ENCODE data around the gene EXOC6B. TPM values are rescaled to one million over a fixed set of nuclear protein-coding genes. Genes with fewer than 3 reads are reported as not detected.

Gene EXOC6B
- total and polyA plus RNA-seq, 7 donors = 4.4 to 26.8 (median 14.1) TPM

GRCh38 chr2:72813841-72814240 lies 12.0 kb downstream of the EXOC6B start:
- Histone ChIP-seq H3K27ac (no peak overlapping the region), H3K4me1 (no peaks in the 10 kb centered on the region), H3K9me3 (peaks cover 12% of the 10 kb centered on the region), H3K27me3 (ENCODE audit: insufficient read depth in 3 of 3, low read length in 2 of 3) (no peaks in the 10 kb centered on the region), H3K4me3 (no peak overlapping the region), H3K36me3 (ENCODE audit: insufficient read depth in 1 of 2, low read depth in 1 of 2) (no peaks in the 10 kb centered on the region)
- TF ChIP-seq CTCF (IDR thresholded peaks at IDR 0.05) = no peak
- ATAC-seq (peak; percentile 70 to 92 (median 76)), DNase-seq (no peak)
- WGBS, 3 donors = 52 to 59% (median 55%) methylated on average over 2 of the region's 2 CpGs
- intact Hi-C loops (cut with DNase I) = no loop called here

GRCh38 chr2:72810165-72810564 lies 15.7 kb downstream of the EXOC6B start:
- ATAC-seq (no peak), DNase-seq (no peak)
- Histone ChIP-seq H3K4me3 (no peak overlapping the region), H3K4me1 (no peaks in the 10 kb centered on the region), H3K9me3 (peaks cover 16% of the 10 kb centered on the region), H3K27me3 (ENCODE audit: insufficient read depth in 3 of 3, low read length in 2 of 3) (no peaks in the 10 kb centered on the region), H3K27ac (no peak overlapping the region), H3K36me3 (ENCODE audit: insufficient read depth in 1 of 2, low read depth in 1 of 2) (no peaks in the 10 kb centered on the region)
- WGBS, 3 donors = 97 to 99% (median 98%) methylated on average over 4 of the region's 4 CpGs
- no peak for TF ChIP-seq CTCF (IDR thresholded peaks at IDR 0.05)
- intact Hi-C loops (cut with DNase I) = no loop called here

GRCh38 chr2:72809095-72809494 lies 16.7 kb downstream of the EXOC6B start:
- intact Hi-C loops (cut with DNase I) = no loop called here
- no peaks in the 10 kb centered on the region for H3K4me1 ChIP-seq
- WGBS, 3 donors = 93 to 100% (median 97%) methylated on average over 1 of the region's 1 CpG
- H3K27me3 ChIP-seq (ENCODE audit: insufficient read depth in 3 of 3, low read length in 2 of 3) = no peaks in the 10 kb centered on the region
- H3K27ac ChIP-seq = no peak overlapping the region
- DNase-seq (no peak), ATAC-seq (no peak)
- H3K4me3 ChIP-seq = no peak overlapping the region
- no peaks in the 10 kb centered on the region for H3K36me3 ChIP-seq (ENCODE audit: insufficient read depth in 1 of 2, low read depth in 1 of 2)
- H3K9me3 ChIP-seq = peaks cover 16% of the 10 kb centered on the region
- TF ChIP-seq CTCF (IDR thresholded peaks at IDR 0.05) = no peak

- H3K4me3 ChIP-seq = no peak overlapping the region
- ATAC-seq (no peak), DNase-seq (no peak)
- no peaks in the 10 kb centered on the region for H3K4me1 ChIP-seq
- H3K27me3 ChIP-seq (ENCODE audit: insufficient read depth in 3 of 3, low read length in 2 of 3) = no peaks in the 10 kb centered on the region
- peaks cover 16% of the 10 kb centered on the region for H3K9me3 ChIP-seq
- intact Hi-C loops (cut with DNase I) = no loop called here
- H3K27ac ChIP-seq = no peak overlapping the region
- H3K36me3 ChIP-seq (ENCODE audit: insufficient read depth in 1 of 2, low read depth in 1 of 2) = no peaks in the 10 kb centered on the region
- 94 to 98% (median 96%) methylated on average over 3 of the region's 3 CpGs for WGBS, 3 donors
- TF ChIP-seq CTCF (IDR thresholded peaks at IDR 0.05) = no peak
These were observed 19.4 kb downstream of the EXOC6B start for GRCh38 chr2:72806280-72806945.
